K562 (cell line): ENCODE measurements around the gene VPS33B. TPM values are rescaled to one million over a fixed set of nuclear protein-coding genes. Genes with fewer than 3 reads are reported as not detected.

Experiments
- ASH1L ChIP-seq: fragments of 450-650 bp; IDR thresholded peaks from 2 replicates; pipeline ENCODE4 v1.6.1; 2018; ENCODE audit warnings: borderline replicate concordance, mild to moderate bottlenecking, low read depth; ENCODE audit not compliant: partially characterized antibody
- ETV5 ChIP-seq: sonication (generic); formaldehyde crosslinking; IDR thresholded peaks from 2 replicates; pipeline ENCODE4 v1.4.0; 2020; ENCODE audit warnings: low read depth, mild to moderate bottlenecking, missing genetic modification reagents
- GABPB1 ChIP-seq: sonication (generic); formaldehyde crosslinking; IDR thresholded peaks from 2 replicates; pipeline ENCODE4 v1.8.0; 2022; ENCODE audit warnings: mild to moderate bottlenecking, missing genetic modification reagents
- HBP1 ChIP-seq: fragments of 450-650 bp; formaldehyde crosslinking; IDR thresholded peaks from 2 replicates; pipeline ENCODE4 v1.4.0; 2022; ENCODE audit warnings: missing genetic modification characterization
- MXD1 ChIP-seq: fragments of 250-450 bp; sonication (Bioruptor Pico); IDR thresholded peaks from 2 replicates; pipeline ENCODE4 v1.8.0; 2021; ENCODE audit warnings: borderline replicate concordance, mild to moderate bottlenecking, moderate library complexity; ENCODE audit not compliant: poor library complexity, severe bottlenecking
- PHF21A ChIP-seq: fragments of 450-650 bp; IDR thresholded peaks from 2 replicates; pipeline ENCODE4 v1.6.1; 2017; ENCODE audit warnings: low read depth, borderline replicate concordance
- PRDM10 ChIP-seq: fragments of 450-650 bp; IDR thresholded peaks from 2 replicates; pipeline ENCODE4 v1.6.1; 2018; ENCODE audit not compliant: partially characterized antibody
- RBFOX2 ChIP-seq: fragments of 200-400 bp; formaldehyde crosslinking; IDR thresholded peaks from 2 replicates; pipeline ENCODE4 v1.6.1; 2017; ENCODE audit warnings: low read depth, mild to moderate bottlenecking, low read length, moderate library complexity
- RCOR1 ChIP-seq, 2 experiments: IDR thresholded peaks; 2 replicates each; pipeline ENCODE4 v1.6.1; 2012; ENCODE audit warnings: low read depth in 2 of 2, low read length in 2 of 2, borderline replicate concordance in 1 of 2, improper control_type of control experiment in 1 of 2
- RHOXF2B ChIP-seq: fragments of 250-450 bp; sonication (Bioruptor Pico); conservative IDR thresholded peaks from 2 replicates; pipeline ENCODE4 v1.5.1; 2021
- SMARCB1 ChIP-seq: IDR thresholded peaks from 2 replicates; pipeline ENCODE4 v1.6.1; 2011; ENCODE audit warnings: improper control_type of control experiment, low read depth; ENCODE audit not compliant: insufficient read length
- TAL1 ChIP-seq: fragments of 450-650 bp; IDR thresholded peaks from 2 replicates; pipeline ENCODE4 v1.6.1; 2016; ENCODE audit warnings: mild to moderate bottlenecking
- TEAD1 ChIP-seq, 2 experiments: fragments of 450-650 bp in 1 of 2; sonication (generic) in 1 of 2; formaldehyde crosslinking; IDR thresholded peaks; 2 replicates each; pipeline versions ENCODE4 v1.4.0 to v1.8.0; 2020 to 2022; ENCODE audit warnings: mild to moderate bottlenecking in 2 of 2, missing genetic modification reagents in 1 of 2
- TEAD2 ChIP-seq: fragments of 450-650 bp; IDR thresholded peaks from 2 replicates; pipeline ENCODE4 v1.6.1; 2016; ENCODE audit warnings: missing genetic modification characterization, control low read depth, missing compliant biosample characterization
- XRCC3 ChIP-seq: fragments of 450-650 bp; IDR thresholded peaks from 2 replicates; pipeline ENCODE4 v1.6.1; 2017; ENCODE audit warnings: mild to moderate bottlenecking, moderate library complexity
- XRCC4 ChIP-seq: IDR thresholded peaks from one replicate; pipeline ENCODE4 v1.6.1; 2011; ENCODE audit not compliant: insufficient read depth, insufficient read length; ENCODE audit errors: extremely low read depth
- ZKSCAN1 ChIP-seq: fragments of 150-350 bp; IDR thresholded peaks from 2 replicates; pipeline ENCODE4 v1.6.1; 2016; ENCODE audit warnings: low read depth, low read length
- ZKSCAN3 ChIP-seq: fragments of 250-450 bp; sonication (Bioruptor Pico); IDR thresholded peaks from 2 replicates; pipeline ENCODE4 v1.4.0; 2020
- ZNF253 ChIP-seq: fragments of 250-450 bp; sonication (Bioruptor Pico); conservative IDR thresholded peaks from 2 replicates; pipeline ENCODE4 v1.6.1; 2021; ENCODE audit warnings: mild to moderate bottlenecking
- ZNF41 ChIP-seq: fragments of 250-450 bp; sonication (Bioruptor Pico); conservative IDR thresholded peaks from 2 replicates; pipeline ENCODE4 v1.4.0; 2020; ENCODE audit warnings: mild to moderate bottlenecking
- ZNF778 ChIP-seq: fragments of 450-650 bp; formaldehyde crosslinking; IDR thresholded peaks from 2 replicates; pipeline ENCODE4 v1.4.0; 2020; ENCODE audit warnings: mild to moderate bottlenecking, moderate library complexity
- polyA plus RNA-seq, 8 experiments: library from polyadenylated mRNA; depleted of rRNA in 4 of 8; stranded (reverse) in 5 of 8; unstranded in 3 of 8; fragments of >200 nt; fragmentation: Nextera tagmentation in 2 of 8; fragmentation: Illumina TruSeq in 1 of 8; extraction: Ambion mirVana in 2 of 8; extraction: Trizol in 1 of 8; gene quantifications; 2 replicates each; pipeline versions ENCODE4 v1.2.1 to v1.2.3, GENCODE V29; 2011 to 2014; ENCODE audit warnings: inconsistent platforms in 1 of 8, missing spikeins in 1 of 8
- total RNA-seq, 7 experiments: library from RNA; depleted of rRNA in 6 of 7; stranded (reverse); fragments of >200 nt in 6 of 7; fragmentation: Illumina TruSeq in 2 of 7; extraction: Trizol in 2 of 7; gene quantifications; 2 replicates each; pipeline versions ENCODE4 v1.2.1 to v1.2.3, GENCODE V29; 2011 to 2021; ENCODE audit warnings: low replicate concordance in 1 of 7
- TF ChIP-seq, protein P1 (sequence below): fragments of 450-650 bp; IDR thresholded peaks from 2 replicates; pipeline ENCODE4 v1.6.1; 2017; ENCODE audit warnings: antibody characterized with exemption

VPS33B gene
- total and polyA plus RNA-seq, 9 of the 15 experiments (the other 6 are each of a cell fraction or from before 2014, with no cell fraction given), result 9.4 to 25.5 (median 14.8) TPM

- TF ChIP-seq, protein P1, sequence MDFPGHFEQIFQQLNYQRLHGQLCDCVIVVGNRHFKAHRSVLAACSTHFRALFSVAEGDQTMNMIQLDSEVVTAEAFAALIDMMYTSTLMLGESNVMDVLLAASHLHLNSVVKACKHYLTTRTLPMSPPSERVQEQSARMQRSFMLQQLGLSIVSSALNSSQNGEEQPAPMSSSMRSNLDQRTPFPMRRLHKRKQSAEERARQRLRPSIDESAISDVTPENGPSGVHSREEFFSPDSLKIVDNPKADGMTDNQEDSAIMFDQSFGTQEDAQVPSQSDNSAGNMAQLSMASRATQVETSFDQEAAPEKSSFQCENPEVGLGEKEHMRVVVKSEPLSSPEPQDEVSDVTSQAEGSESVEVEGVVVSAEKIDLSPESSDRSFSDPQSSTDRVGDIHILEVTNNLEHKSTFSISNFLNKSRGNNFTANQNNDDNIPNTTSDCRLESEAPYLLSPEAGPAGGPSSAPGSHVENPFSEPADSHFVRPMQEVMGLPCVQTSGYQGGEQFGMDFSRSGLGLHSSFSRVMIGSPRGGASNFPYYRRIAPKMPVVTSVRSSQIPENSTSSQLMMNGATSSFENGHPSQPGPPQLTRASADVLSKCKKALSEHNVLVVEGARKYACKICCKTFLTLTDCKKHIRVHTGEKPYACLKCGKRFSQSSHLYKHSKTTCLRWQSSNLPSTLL, result no peak
- TF ChIP-seq ZNF253 (no peak), XRCC3 (no peak), TAL1 (no peak), ASH1L (peak; percentile 54), SMARCB1 (no peak), RCOR1 (IDR thresholded peaks at IDR 0.05; ENCODE audit: borderline replicate concordance in 1 of 2, low read depth in 2 of 2, low read length in 2 of 2) (peak in 1 of 2 experiments; percentile 32; a peak in 1 of 4 replicates), PHF21A (no peak), RHOXF2B (CRISPR knock-in tag) (no peak), ZNF41 (CRISPR knock-in tag) (no peak), ZKSCAN3 (CRISPR knock-in tag) (no peak), ETV5 (CRISPR knock-in tag) (peak; percentile 76; the same call in 1 of the 2 replicates), TEAD1 (CRISPR knock-in tag; IDR thresholded peaks at IDR 0.05) (peak in 1 of 2 experiments; percentile 57; a peak in 1 of 4 replicates), PRDM10 (peak; percentile 6), RBFOX2 (peak; percentile 87), ZKSCAN1 (no peak), XRCC4 (no peak), HBP1 (CRISPR knock-in tag) (no peak), GABPB1 (peak; percentile 92), MXD1 (CRISPR knock-in tag) (no peak), ZNF778 (no peak), TEAD2 (tag) (no peak)
Observed at GRCh38 chr15:91022075-91022831, at the start of gene VPS33B (continued).
